AG04450 (cell line): Measurements from ENCODE around the gene FAM83D. TPM values are rescaled to one million over a fixed set of nuclear protein-coding genes. Genes with fewer than 3 reads are reported as not detected.

ENCODE experiments used
- CTCF ChIA-PET: fragments of 300-600, 350-600 bp; formaldehyde crosslinking; extraction: SDS; loops from one replicate; lab custom pipeline; 2022; ENCODE audit warnings: antibody characterized with exemption, inconsistent platforms; lab: Charles Lee
- POLR2A ChIA-PET: fragments of 350-600 bp; formaldehyde crosslinking; extraction: SDS; loops from one replicate; lab custom pipeline; 2021; ENCODE audit warnings: antibody characterized with exemption, inconsistent platforms; lab: Yijun Ruan, JAX
- DNase-seq: peaks from one replicate; pipeline ENCODE4 v3.0.0-alpha.2; 2011; ENCODE audit warnings: low read depth, low spot score
- H3K27ac ChIP-seq: one replicate; pipeline ENCODE4 v1.5.1; 2012; ENCODE audit warnings: low read depth, low read length, control low read depth
- H3K27me3 ChIP-seq: one replicate; pipeline ENCODE4 v1.6.0; 2012; ENCODE audit warnings: low read length; ENCODE audit not compliant: control insufficient read depth, insufficient read depth
- H3K4me3 ChIP-seq: 2 replicates; pipeline ENCODE4 v1.5.1; 2011; ENCODE audit warnings: mild to moderate bottlenecking, low read depth, low read length, control low read depth
- H3K9me3 ChIP-seq: 2 replicates; pipeline ENCODE4 v1.5.1; 2012; ENCODE audit warnings: low read length; ENCODE audit not compliant: control insufficient read depth, insufficient read depth
- CTCF ChIP-seq: IDR thresholded peaks from 2 replicates; pipeline ENCODE4 v1.5.1; 2011; ENCODE audit warnings: low read depth, low read length, control low read depth, inconsistent platforms
- polyA plus RNA-seq: library from polyadenylated mRNA; depleted of rRNA; stranded (reverse); fragments of >200 nt; gene quantifications from 2 replicates; pipeline ENCODE4 v1.2.3, GENCODE V29; 2011

Gene FAM83D
- polyA plus RNA-seq, 1 experiment = 14.9 TPM

GRCh38 chr20:38881806-38882440 lies 44.3 kb upstream of the FAM83D start:
- CTCF ChIA-PET = no interaction called here
- POLR2A ChIA-PET = no interaction called here

GRCh38 chr20:38882600-38882999 lies 43.6 kb upstream of the FAM83D start:
- ChIA-PET POLR2A (no interaction called here), CTCF (interaction anchor here (1.4 kb wide), 1 partner anchor 11 kb away, joined by 6 read pairs; no protein-coding TSS in a partner anchor)
- no peak overlapping the region for H3K27ac ChIP-seq
- no peak for DNase-seq
- no peaks in the 10 kb centered on the region for H3K9me3 ChIP-seq
- no peak for TF ChIP-seq CTCF
- peaks cover 4% of the 10 kb centered on the region for H3K27me3 ChIP-seq
- H3K4me3 ChIP-seq = no peak overlapping the region

More at GRCh38 chr20:38881806-38882440, 44.3 kb upstream of the FAM83D start:
- Histone ChIP-seq H3K27me3 (peaks cover 2% of the 10 kb centered on the region), H3K27ac (no peak overlapping the region), H3K4me3 (no peak overlapping the region), H3K9me3 (no peaks in the 10 kb centered on the region)
- no peak for TF ChIP-seq CTCF
- no peak for DNase-seq

GRCh38 chr20:38883081-38883980 lies 42.9 kb upstream of the FAM83D start:
- ChIA-PET POLR2A (no interaction called here), CTCF (interaction anchor here (1.2 to 1.4 kb wide), 2 partner anchors 9 to 10 kb away, joined by 3 to 6 read pairs; no protein-coding TSS in a partner anchor)
- no peak for DNase-seq

GRCh38 chr20:38883981-38884733 lies 42.1 kb upstream of the FAM83D start:
- H3K4me3 ChIP-seq = no peak overlapping the region
- DNase-seq = no peak
- no peaks in the 10 kb centered on the region for H3K9me3 ChIP-seq
- POLR2A ChIA-PET = no interaction called here
- no peak overlapping the region for H3K27ac ChIP-seq
- CTCF ChIA-PET = interaction anchor here (1.2 to 1.4 kb wide), 3 partner anchors 8 to 9 kb away, joined by 3 to 6 read pairs (median 3); no protein-coding TSS in a partner anchor
- peaks cover 4% of the 10 kb centered on the region for H3K27me3 ChIP-seq
- no peak for TF ChIP-seq CTCF

More at GRCh38 chr20:38883081-38883980, 42.9 kb upstream of the FAM83D start:
- Histone ChIP-seq H3K4me3 (no peak overlapping the region), H3K9me3 (no peaks in the 10 kb centered on the region), H3K27ac (no peak overlapping the region), H3K27me3 (peaks cover 4% of the 10 kb centered on the region)
- TF ChIP-seq CTCF = no peak
